DND-41 (cell line): ENCODE results near the gene IER3.

ENCODE experiments used
- EZH2 ChIP-seq: IDR thresholded peaks from 3 replicates; pipeline ENCODE4 v1.6.1; 2012; ENCODE audit warnings: borderline replicate concordance, low read depth, mild to moderate bottlenecking, moderate library complexity, low read length, inconsistent platforms; ENCODE audit not compliant: severe bottlenecking
- TF ChIP-seq, protein P1 (sequence below): IDR thresholded peaks from 2 replicates; pipeline ENCODE4 v1.5.1; 2012; ENCODE audit warnings: borderline replicate concordance, low read length, moderate library complexity, mild to moderate bottlenecking; ENCODE audit not compliant: poor library complexity, severe bottlenecking; ENCODE audit errors: extremely low read depth

DNA sequence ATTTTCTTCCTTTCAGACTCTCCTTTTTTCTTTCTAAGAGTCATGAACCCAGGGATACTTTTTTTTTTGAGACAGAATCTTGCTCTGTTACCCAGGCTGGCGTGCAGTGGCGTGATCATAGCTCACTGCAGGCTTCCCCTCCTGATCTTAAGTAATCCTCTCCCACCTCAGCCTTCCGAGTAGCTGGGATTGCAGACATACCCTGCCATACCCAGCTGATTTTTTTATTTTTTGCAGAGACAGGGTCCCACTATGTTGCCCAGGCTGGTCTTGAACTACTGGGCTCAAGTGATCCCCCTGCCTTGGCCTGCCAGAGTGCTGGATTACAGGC, 32.8 kb upstream of the IER3 start:
- TF ChIP-seq, protein P1, sequence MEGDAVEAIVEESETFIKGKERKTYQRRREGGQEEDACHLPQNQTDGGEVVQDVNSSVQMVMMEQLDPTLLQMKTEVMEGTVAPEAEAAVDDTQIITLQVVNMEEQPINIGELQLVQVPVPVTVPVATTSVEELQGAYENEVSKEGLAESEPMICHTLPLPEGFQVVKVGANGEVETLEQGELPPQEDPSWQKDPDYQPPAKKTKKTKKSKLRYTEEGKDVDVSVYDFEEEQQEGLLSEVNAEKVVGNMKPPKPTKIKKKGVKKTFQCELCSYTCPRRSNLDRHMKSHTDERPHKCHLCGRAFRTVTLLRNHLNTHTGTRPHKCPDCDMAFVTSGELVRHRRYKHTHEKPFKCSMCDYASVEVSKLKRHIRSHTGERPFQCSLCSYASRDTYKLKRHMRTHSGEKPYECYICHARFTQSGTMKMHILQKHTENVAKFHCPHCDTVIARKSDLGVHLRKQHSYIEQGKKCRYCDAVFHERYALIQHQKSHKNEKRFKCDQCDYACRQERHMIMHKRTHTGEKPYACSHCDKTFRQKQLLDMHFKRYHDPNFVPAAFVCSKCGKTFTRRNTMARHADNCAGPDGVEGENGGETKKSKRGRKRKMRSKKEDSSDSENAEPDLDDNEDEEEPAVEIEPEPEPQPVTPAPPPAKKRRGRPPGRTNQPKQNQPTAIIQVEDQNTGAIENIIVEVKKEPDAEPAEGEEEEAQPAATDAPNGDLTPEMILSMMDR = no peak
- TF ChIP-seq EZH2 = no peak
